ENCODE data around the gene TP53INP2. TPM values are rescaled to one million over a fixed set of nuclear protein-coding genes. Genes with fewer than 3 reads are reported as not detected.

Gene TP53INP2
- total and polyA plus RNA-seq, 2 of the 8 experiments (the other 6 are each of a cell fraction or from before 2014, with no cell fraction given), result 2.4 to 4.8 TPM

DNA sequence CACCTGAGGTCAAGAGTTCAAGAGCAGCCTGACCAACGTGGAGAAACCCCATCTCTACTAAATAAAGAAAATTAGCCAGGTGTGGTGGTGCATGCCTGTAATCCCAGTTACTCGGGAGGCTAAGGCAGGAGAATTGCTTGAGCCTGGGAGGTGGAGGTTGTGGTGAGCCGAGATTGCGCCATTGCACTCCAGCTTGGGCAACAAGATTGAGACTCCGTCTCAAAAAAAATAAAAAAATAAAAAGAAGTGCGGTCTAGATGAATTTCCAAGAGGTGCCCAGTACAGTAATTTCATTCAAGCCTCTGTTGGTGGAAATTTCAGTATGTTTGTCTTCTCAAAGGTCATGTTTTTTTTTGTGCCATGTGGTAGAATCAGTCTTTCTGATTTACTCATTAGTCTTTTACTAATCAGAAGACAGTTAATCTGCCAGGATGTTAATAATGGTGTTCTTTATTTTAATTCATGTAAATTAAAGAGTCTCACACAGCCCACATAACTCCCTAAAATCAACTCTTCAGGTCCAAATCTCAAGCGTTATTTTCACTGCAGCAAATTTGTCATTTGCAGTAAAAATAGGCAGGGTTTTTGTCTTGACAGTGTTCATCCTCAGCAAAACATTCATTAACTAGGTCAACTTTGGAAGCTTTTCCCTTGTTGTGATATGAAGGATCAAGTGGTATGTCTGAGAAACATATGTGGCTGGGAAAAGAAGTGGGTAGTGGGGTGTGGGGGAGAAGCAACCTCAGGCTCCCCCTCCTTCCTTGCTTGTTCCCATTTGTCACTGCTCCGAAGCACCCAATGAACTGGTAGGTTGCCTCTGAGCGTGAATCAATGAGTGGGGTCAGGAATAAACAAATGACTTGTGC, 13.3 kb downstream of the TP53INP2 start:
- H2AK5ac ChIP-seq (ENCODE audit: low read depth, low read length), result no peak overlapping the region
- no peak overlapping the region for H3K4ac ChIP-seq (replicated peaks; ENCODE audit: insufficient read length, low read depth, low read length)
- no peaks in the 10 kb centered on the region for H3K27me3 ChIP-seq (replicated peaks in 1 of 4; ENCODE audit: control insufficient read depth in 3 of 4, extremely low read depth in 1 of 4, insufficient read depth in 3 of 4, low read length in 3 of 4)
- no peak overlapping the region for H3K27ac ChIP-seq (ENCODE audit: low read depth, low read length)
- no peak overlapping the region for H2BK12ac ChIP-seq (ENCODE audit: low read depth, low read length)
- no peak overlapping the region for H3K4me3 ChIP-seq (ENCODE audit: extremely low read depth in 1 of 4, insufficient read depth in 2 of 4, low read depth in 3 of 4, low read length in 4 of 4)
- no peak overlapping the region for H4K91ac ChIP-seq (replicated peaks; ENCODE audit: insufficient read length, low read length)
- no peak for DNase-seq (ENCODE audit: low read depth in 1 of 2, low spot score in 2 of 2)
- H3K23ac ChIP-seq (ENCODE audit: insufficient read length), result no peak overlapping the region
- H3K36me3 ChIP-seq (ENCODE audit: control insufficient read depth in 2 of 4, insufficient read depth in 4 of 4, low read length in 3 of 4), result no peaks in the 10 kb centered on the region
- no peaks in the 10 kb centered on the region for H3K23me2 ChIP-seq (ENCODE audit: low read depth, low read length)
- no peak overlapping the region for H3K4me2 ChIP-seq (ENCODE audit: insufficient read depth in 1 of 2, low read depth in 2 of 2, low read length in 2 of 2)
- no peaks in the 10 kb centered on the region for H3K4me1 ChIP-seq (replicated peaks in 1 of 4; ENCODE audit: control insufficient read depth in 3 of 4, insufficient read depth in 4 of 4, low read length in 3 of 4)
- no peak overlapping the region for H2BK120ac ChIP-seq (replicated peaks; ENCODE audit: low read depth, low read length)
- POLR2A ChIA-PET (ENCODE audit: partially characterized antibody), result no interaction called here
- H4K20me1 ChIP-seq (replicated peaks in 1 of 2; ENCODE audit: control insufficient read depth in 1 of 2, insufficient read depth in 2 of 2, low read length in 2 of 2), result peaks cover 0 to 2% of the 10 kb centered on the region in 2 experiments
- H4K8ac ChIP-seq (ENCODE audit: extremely low read depth, insufficient read depth, low read length), result no peak overlapping the region
- no peak for FAIRE-seq
- 89% methylated on average over 9 of the region's 9 CpGs; no CpG with 5 or more reads in 1 of the 2 experiments for WGBS, 2 experiments (ENCODE audit: extremely low coverage in 1 of 2, insufficient coverage in 1 of 2, insufficient read length in 1 of 2, insufficient replicate concordance in 2 of 2, low coverage in 1 of 2, low lambda C conversion rate in 2 of 2, missing lambda C conversion rate in 1 of 2)
- no peak overlapping the region for H4K5ac ChIP-seq (ENCODE audit: insufficient read length, low read depth, low read length)
- H3K9me3 ChIP-seq (ENCODE audit: insufficient read depth in 2 of 2, low read depth in 1 of 2, low read length in 1 of 2), result no peaks in the 10 kb centered on the region
- no peak overlapping the region for H3K9ac ChIP-seq (replicated peaks in 1 of 4; ENCODE audit: extremely low read depth in 1 of 4, low read depth in 3 of 4, low read length in 3 of 4)
- no peak overlapping the region for H3K56ac ChIP-seq (replicated peaks; ENCODE audit: insufficient read length, low read depth, low read length)
- H2BK5ac ChIP-seq (ENCODE audit: low read depth, low read length), result no peak overlapping the region
- H2AFZ ChIP-seq (ENCODE audit: low read length), result no peak overlapping the region
- CTCF ChIA-PET (ENCODE audit: partially characterized antibody), result interaction anchor here (0.7 to 0.8 kb wide), 2 partner anchors 34 to 52 kb away, joined by 4 to 5 read pairs; no protein-coding TSS in a partner anchor
- H2BK15ac ChIP-seq (ENCODE audit: low read length), result no peak overlapping the region
- no peaks in the 10 kb centered on the region for H3K79me2 ChIP-seq (ENCODE audit: control insufficient read depth in 1 of 2, insufficient read depth in 2 of 2, low read length in 2 of 2)
- H3K18ac ChIP-seq (ENCODE audit: extremely low read depth, low read length), result no peak overlapping the region
- H3K14ac ChIP-seq (ENCODE audit: insufficient read length), result no peak overlapping the region
- no peaks in the 10 kb centered on the region for H3K79me1 ChIP-seq (ENCODE audit: low read depth, low read length)
- no peak overlapping the region for H2BK20ac ChIP-seq (ENCODE audit: low read length)
- TF ChIP-seq TEAD4 (IDR thresholded peaks at IDR 0.05; ENCODE audit: low read depth, low read length), result no peak
- no peak for TF ChIP-seq TCF12 (IDR thresholded peaks at IDR 0.05; ENCODE audit: low read depth, low read length)
- TF ChIP-seq SP1 (IDR thresholded peaks at IDR 0.05; ENCODE audit: low read depth, low read length), result no peak
- no peak for TF ChIP-seq CHD2 (IDR thresholded peaks at IDR 0.05; ENCODE audit: low read length)
